ENCODE measurements around the gene TESPA1.

TESPA1 gene

DNA sequence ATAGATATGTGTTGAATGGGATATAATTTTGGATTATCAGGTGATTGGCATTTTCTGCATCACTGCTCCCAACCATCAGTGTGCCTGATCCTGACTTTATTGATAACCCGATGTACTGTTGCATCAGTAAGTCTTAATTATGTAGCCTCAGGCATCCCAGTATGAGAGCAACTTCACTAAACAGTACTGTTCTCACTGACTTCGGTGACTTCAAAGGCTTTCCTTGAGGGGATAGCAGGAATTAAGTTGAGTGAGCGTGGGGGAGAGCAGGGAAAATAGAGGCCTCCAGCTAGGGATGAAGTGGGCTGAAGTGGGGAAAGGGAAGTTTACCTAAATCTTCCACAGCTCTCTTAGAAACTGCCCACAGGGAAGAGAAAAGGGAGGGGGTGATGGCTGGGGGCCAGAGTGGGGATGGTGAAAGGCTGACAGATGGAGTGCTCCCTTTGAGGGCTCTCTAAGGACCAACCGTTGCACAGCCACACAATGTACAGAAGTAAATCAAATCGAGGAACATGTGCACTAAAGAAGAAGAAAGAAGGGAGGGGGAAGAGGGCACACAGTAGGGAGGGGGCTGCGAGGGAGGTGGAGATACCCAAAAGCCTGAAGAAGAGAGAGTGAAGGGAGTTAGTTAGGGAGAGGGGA lies 24.5 kb upstream of the TESPA1 start:
- no peak overlapping the region for H3K4me3 ChIP-seq (ENCODE audit: low read depth, low read length)
- TF ChIP-seq, protein P1, sequence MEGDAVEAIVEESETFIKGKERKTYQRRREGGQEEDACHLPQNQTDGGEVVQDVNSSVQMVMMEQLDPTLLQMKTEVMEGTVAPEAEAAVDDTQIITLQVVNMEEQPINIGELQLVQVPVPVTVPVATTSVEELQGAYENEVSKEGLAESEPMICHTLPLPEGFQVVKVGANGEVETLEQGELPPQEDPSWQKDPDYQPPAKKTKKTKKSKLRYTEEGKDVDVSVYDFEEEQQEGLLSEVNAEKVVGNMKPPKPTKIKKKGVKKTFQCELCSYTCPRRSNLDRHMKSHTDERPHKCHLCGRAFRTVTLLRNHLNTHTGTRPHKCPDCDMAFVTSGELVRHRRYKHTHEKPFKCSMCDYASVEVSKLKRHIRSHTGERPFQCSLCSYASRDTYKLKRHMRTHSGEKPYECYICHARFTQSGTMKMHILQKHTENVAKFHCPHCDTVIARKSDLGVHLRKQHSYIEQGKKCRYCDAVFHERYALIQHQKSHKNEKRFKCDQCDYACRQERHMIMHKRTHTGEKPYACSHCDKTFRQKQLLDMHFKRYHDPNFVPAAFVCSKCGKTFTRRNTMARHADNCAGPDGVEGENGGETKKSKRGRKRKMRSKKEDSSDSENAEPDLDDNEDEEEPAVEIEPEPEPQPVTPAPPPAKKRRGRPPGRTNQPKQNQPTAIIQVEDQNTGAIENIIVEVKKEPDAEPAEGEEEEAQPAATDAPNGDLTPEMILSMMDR (IDR thresholded peaks at IDR 0.05; ENCODE audit: low read depth, low read length, missing control alignments) = no peak
- no peak for DNase-seq (ENCODE audit: low read depth)

DNA sequence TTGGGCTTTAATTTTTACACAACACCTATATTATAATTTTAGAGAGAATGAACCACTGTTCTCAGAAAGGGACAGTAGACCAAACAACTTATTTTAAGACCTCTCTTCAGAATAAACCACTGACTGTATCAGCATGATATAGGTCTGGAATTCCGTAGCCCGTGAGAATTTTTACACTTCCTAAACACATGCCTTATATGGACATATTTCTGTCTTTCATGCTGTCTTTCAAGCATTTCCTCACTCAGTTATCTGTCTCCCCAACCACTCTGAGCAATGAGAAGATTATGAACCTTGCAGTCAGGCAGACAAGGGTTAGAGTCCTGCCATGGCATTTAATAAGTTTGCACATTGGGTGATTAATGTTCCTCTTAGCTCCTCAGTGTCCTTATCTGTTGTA lies 17.8 kb upstream of the TESPA1 start:
- TF ChIP-seq, protein P1 (IDR thresholded peaks at IDR 0.05; ENCODE audit: low read depth, low read length, missing control alignments) = no peak
- DNase-seq (ENCODE audit: low read depth) = no peak
- no peak overlapping the region for H3K4me3 ChIP-seq (ENCODE audit: low read depth, low read length)

DNA sequence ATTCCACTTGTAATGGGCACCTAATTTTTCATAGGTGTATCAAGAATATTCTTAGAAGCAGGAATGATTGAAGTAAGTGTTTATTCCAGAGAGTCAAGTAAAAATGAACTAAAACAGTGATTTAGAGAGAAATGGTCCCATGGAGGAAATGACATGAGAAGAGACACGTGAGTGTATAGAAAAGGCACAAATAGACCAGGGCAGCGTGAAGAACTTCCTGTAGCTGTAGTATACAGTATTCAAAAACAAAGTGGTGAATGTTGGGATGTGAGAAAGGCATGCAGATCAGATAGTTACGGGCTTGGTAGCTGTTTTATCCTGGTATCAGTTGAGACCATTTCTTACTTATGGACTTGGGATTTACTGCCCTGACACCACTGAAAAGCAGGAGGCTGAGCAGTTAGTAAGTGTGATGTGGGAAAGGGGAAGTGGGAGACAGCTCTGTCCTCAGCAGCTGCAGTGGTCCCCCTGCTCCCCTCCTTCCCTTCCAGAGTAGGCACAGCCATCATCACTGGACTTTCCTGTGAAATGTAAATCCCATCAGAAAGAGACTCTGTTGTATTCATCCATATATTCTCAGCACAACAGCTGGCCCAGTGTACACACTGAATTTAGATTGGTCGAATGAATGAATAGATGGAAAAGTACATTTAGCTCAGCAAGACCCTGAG lies 16.8 kb upstream of the TESPA1 start:
- TF ChIP-seq, protein P1 (IDR thresholded peaks at IDR 0.05; ENCODE audit: low read depth, low read length, missing control alignments) = no peak
- no peak overlapping the region for H3K4me3 ChIP-seq (ENCODE audit: low read depth, low read length)
- DNase-seq (ENCODE audit: low read depth) = no peak

DNA sequence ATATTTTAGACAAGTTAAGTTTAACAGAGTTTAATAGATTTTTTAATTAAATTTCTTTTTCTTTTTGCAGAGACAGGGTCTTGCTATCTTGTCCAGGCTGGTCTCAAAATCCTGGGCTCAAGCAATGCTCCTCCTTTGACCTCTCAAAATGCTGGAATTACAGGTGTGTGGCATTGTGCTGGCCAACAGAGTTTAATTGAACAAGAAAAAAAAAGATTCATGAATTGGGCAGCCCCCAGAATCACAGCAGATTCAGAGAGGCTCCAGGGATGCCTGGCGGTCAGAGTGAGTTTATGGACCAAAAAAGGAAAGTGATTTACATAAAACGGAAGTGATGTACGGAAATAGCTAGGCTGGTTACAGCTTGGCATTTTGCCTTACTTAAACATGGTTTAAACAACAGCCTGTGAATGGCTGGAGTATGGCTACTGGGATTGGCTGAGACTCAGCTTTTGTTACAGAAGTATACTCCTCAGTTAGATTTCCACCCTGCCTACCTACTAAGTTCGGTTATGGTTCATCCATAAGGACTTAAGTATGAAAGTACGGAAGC lies 14.5 kb upstream of the TESPA1 start:
- no peak overlapping the region for H3K4me3 ChIP-seq (ENCODE audit: low read depth, low read length)
- TF ChIP-seq, protein P1 (IDR thresholded peaks at IDR 0.05; ENCODE audit: low read depth, low read length, missing control alignments) = no peak
- DNase-seq (ENCODE audit: low read depth) = no peak

DNA sequence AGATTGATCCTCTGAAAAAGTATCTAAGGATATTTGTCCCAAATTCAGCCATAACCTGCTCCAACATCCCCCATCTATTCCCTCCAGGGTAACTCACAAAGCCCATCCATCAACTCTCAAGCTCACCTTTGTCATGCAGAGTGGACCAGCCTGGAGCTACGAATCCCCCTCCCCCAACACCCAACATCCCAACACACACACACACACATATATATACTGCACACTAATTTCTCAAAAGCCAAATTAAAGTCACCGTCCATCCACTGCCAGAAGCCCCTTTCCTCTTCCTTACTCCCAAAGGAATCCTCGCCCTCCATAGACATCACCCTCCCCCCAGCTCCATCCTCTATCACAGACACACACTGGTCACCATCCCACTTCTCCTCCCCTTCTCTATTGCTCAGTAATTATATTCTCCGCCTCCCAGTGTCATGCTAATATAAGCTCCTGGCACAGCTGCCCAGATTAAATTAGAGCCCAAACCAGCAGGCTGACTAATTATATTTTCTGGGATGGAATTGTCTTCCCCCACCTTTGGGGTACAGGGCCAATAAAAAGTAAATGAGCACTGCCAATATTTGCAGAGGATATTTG lies 13.5 kb upstream of the TESPA1 start:
- no peak overlapping the region for H3K4me3 ChIP-seq (ENCODE audit: low read depth, low read length)
- DNase-seq (ENCODE audit: low read depth) = no peak
- TF ChIP-seq, protein P1 (IDR thresholded peaks at IDR 0.05; ENCODE audit: low read depth, low read length, missing control alignments) = no peak

DNA sequence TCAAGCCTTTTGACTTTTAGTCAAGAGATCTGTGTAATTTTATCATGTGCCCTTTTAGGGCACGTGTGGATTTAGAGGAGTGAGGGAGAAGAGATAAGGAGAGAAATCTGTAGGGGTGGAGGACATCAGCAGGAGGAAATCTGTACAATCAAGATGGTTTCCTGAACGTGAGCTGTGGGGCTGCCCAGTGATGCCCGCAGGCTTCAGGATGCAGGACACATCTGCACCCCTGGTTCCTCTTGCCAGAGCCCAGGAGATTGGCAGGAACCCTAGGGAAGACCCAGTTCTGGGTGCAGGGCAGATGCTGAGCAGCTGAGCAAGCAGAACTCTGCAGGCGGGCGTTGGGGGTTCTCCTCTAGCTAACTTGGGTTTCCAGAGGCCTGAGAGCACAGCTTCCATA lies 11.6 kb upstream of the TESPA1 start:
- no peak overlapping the region for H3K4me3 ChIP-seq (ENCODE audit: low read depth, low read length)
- TF ChIP-seq, protein P1 (IDR thresholded peaks at IDR 0.05; ENCODE audit: low read depth, low read length, missing control alignments) = no peak
- DNase-seq (ENCODE audit: low read depth) = no peak

Measured in GM12864 (cell line).